ENCODE results near the gene FAM187B.

DNA sequence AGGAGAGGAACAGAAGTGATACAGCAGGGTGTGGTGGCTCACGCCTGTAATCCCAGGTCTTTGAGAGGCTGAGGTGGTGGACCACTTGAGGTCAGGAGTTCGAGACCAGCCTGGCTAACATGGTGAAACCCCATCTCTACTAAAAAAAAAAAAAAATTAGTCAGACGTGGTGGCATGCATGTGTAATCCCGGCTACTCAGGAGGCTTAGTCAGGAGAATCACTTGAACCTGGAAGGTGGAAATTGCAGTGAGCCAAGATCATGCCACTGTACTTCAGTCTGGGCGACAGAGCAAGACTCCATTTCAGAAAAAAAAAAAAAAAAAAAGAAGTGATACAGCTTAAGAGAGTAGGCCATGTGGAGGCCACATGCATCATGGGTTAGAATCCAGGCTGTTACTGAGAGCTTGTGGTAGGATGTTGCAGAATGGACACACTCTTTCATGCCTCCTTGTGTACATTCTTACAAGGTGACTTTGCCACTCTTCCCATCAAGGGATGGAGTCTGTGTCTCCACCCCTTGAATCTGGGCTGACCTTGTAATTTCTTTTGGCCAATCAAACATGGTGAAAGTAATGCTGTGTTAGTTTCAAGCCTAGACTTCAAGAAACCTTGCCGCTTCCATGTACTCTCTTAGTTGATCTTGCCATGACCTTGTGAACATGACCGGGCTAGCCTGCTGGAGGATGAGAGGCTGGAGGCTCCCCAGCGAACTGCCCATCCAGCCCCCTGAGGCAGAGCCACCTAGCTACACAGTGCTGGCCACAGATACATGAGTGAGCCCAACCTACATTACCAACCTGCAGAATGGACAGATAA, 12.3 kb downstream of the FAM187B start:
- TF ChIP-seq CTCF (IDR thresholded peaks at IDR 0.05; ENCODE audit: low read length) (no peak), EZH2 (IDR thresholded peaks at IDR 0.05; ENCODE audit: borderline replicate concordance, low read length) (no peak)
